Activated CD8-positive, alpha-beta T cell treated with anti-CD3 and anti-CD28 coated beads, Interleukin-2, amount 10 ng/mL, durations not matched to agents 7 days and 5 days (primary cell): ENCODE results near the gene IGFBP7. TPM values are rescaled to one million over a fixed set of nuclear protein-coding genes. Genes with fewer than 3 reads are reported as not detected.
A peak's percentile ranks its signal among the peaks of the same experiment; 100 is the strongest.

Source experiments
- ATAC-seq: fragments of 150-1000 bp; cut with Tn5 transposase; one replicate; pipeline ENCODE4 v1.10.0; 2021; ENCODE audit warnings: moderate library complexity
- CTCF ChIA-PET: fragments of 350-600 bp; sonication (Branson Sonifier 250); formaldehyde crosslinking; loops from one replicate; lab custom pipeline; 2021; ENCODE audit warnings: antibody characterized with exemption; lab: Charles Lee
- POLR2A ChIA-PET: fragments of 350-600 bp; sonication (Branson Sonifier 250); formaldehyde crosslinking; loops from one replicate; lab custom pipeline; 2021; ENCODE audit warnings: antibody characterized with exemption; lab: Charles Lee
- DNase-seq: peaks from one replicate; pipeline ENCODE4 v3.0.0-alpha.2; 2020
- H3K27ac Mint-ChIP-seq: one replicate; pipeline ENCODE4 v1.8.0; 2021; ENCODE audit warnings: mild to moderate bottlenecking, mixed read lengths
- H3K27me3 Mint-ChIP-seq: one replicate; pipeline ENCODE4 v1.8.0; 2021; ENCODE audit warnings: low read depth, mixed read lengths
- H3K36me3 Mint-ChIP-seq: one replicate; pipeline ENCODE4 v1.8.0; 2021; ENCODE audit warnings: low read depth, mixed read lengths
- H3K4me1 Mint-ChIP-seq: one replicate; pipeline ENCODE4 v1.8.0; 2021; ENCODE audit warnings: low read depth, mixed read lengths
- H3K4me3 Mint-ChIP-seq: one replicate; pipeline ENCODE4 v1.8.0; 2021; ENCODE audit warnings: mild to moderate bottlenecking, mixed read lengths
- H3K9me3 Mint-ChIP-seq: one replicate; pipeline ENCODE4 v1.8.0; 2022; ENCODE audit warnings: mixed read lengths; ENCODE audit not compliant: insufficient read depth
- total RNA-seq, 2 experiments: library from RNA; stranded (reverse); gene quantifications; one replicate each; pipeline ENCODE4 v1.2.3, GENCODE V29; 2021

Gene IGFBP7
- total RNA-seq, 2 experiments from 2014 or later: not detected

DNA sequence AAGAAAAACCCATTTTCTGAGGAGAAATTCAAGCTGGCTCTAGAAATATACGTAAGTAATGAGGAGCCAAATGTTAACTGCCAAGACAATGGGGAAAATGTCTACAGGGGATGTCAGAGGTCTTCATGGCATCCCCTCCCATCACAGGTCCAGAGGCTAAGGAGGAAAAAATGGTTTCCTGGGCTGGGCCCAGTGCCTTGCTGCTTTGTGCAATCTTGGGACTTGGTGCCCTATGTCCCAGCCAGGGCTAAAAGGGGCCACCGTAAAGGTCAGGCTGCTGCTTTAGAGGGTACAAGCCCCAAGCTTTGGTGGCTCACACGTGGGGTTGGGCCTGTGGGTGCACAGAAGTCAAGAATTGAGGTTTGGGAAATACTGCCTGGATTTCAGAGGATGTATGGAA, 17.2 kb upstream of the IGFBP7 start:
- POLR2A ChIA-PET: no interaction called here
- CTCF ChIA-PET: no interaction called here
- H3K4me3 Mint-ChIP-seq: no peak overlapping the region

GRCh38 chr4:57125996-57126395, 15.8 kb upstream of the IGFBP7 start:
- ATAC-seq (no peak), DNase-seq (no peak)
- H3K9me3 Mint-ChIP-seq: no peaks in the 10 kb centered on the region
- POLR2A ChIA-PET: no interaction called here
- CTCF ChIA-PET: no interaction called here
- peaks cover 5% of the 10 kb centered on the region for H3K27me3 Mint-ChIP-seq
- no peaks in the 10 kb centered on the region for H3K4me1 Mint-ChIP-seq
- H3K27ac Mint-ChIP-seq: no peak overlapping the region
- H3K4me3 Mint-ChIP-seq: no peak overlapping the region
- no peaks in the 10 kb centered on the region for H3K36me3 Mint-ChIP-seq

More for the DNA sequence above, 17.2 kb upstream of the IGFBP7 start:
- Mint-ChIP-seq H3K9me3 (no peaks in the 10 kb centered on the region), H3K27ac (no peak overlapping the region), H3K36me3 (no peaks in the 10 kb centered on the region), H3K27me3 (peaks cover 11% of the 10 kb centered on the region), H3K4me1 (no peaks in the 10 kb centered on the region)
- no peak for ATAC-seq
- DNase-seq: no peak

GRCh38 chr4:57124145-57124544, 14.0 kb upstream of the IGFBP7 start:
- ChIA-PET POLR2A (no interaction called here), CTCF (no interaction called here)
- Mint-ChIP-seq H3K9me3 (no peaks in the 10 kb centered on the region), H3K27ac (no peak overlapping the region), H3K4me1 (no peaks in the 10 kb centered on the region), H3K36me3 (no peaks in the 10 kb centered on the region), H3K4me3 (no peak overlapping the region), H3K27me3 (peaks cover 9% of the 10 kb centered on the region)
- DNase-seq (no peak), ATAC-seq (no peak)

DNA sequence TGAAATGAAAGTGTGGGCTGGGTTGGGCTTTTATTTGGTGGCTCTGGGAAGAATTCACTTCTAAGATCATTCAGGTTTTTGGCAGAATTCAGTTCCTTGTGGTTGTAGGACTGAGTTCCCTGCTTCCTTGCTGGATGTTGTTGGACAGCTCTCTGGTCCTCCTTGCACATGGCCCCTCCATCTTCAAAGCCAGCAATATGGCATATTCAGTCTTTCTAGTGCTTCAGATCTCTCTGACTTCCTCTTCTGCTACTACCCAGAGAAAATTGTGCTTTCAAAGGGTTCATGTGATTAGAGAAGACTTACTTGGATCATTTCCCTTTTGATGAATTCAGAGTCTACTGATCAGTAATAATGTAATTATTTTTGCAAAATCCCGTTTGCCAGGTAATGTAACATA, 12.8 kb upstream of the IGFBP7 start:
- ChIA-PET CTCF (no interaction called here), POLR2A (no interaction called here)
- peaks cover 9% of the 10 kb centered on the region for H3K27me3 Mint-ChIP-seq
- ATAC-seq (no peak), DNase-seq (no peak)
- no peaks in the 10 kb centered on the region for H3K36me3 Mint-ChIP-seq
- no peak overlapping the region for H3K4me3 Mint-ChIP-seq
- H3K27ac Mint-ChIP-seq: no peak overlapping the region
- H3K9me3 Mint-ChIP-seq: no peaks in the 10 kb centered on the region
- H3K4me1 Mint-ChIP-seq: no peaks in the 10 kb centered on the region

- ChIA-PET CTCF (interaction anchor here (1.2 kb wide), 1 partner anchor 44 kb away, joined by 3 read pairs; no protein-coding TSS in a partner anchor), POLR2A (no interaction called here)
- H3K9me3 Mint-ChIP-seq: no peaks in the 10 kb centered on the region
- peaks cover 24% of the 10 kb centered on the region for H3K27me3 Mint-ChIP-seq
- no peak overlapping the region for H3K27ac Mint-ChIP-seq
- H3K36me3 Mint-ChIP-seq: no peaks in the 10 kb centered on the region
- no peak overlapping the region for H3K4me3 Mint-ChIP-seq
- H3K4me1 Mint-ChIP-seq: no peaks in the 10 kb centered on the region
- ATAC-seq (no peak), DNase-seq (no peak)
Observed at GRCh38 chr4:57119054-57119651, 9.0 kb upstream of the IGFBP7 start.

DNA sequence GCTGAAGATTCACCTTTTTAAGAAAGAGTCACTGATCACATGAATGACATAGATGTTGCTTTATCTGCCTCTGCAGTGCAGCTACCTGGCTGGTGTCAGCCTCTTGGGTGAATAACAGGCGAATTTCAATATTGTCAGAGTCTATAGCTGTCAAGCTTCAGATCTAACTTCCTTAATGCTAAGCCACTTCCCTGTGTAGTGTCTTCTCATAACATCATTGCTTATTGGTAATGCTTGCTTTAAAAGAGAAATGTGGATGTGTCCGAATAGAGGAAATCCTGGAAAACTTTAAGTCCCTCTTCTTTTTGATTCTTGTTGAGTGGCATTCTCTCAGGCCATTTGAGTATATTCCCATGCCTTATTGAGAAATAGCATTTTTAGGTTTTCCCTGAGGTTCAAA, 7.3 kb upstream of the IGFBP7 start:
- DNase-seq: no peak
- no peaks in the 10 kb centered on the region for H3K9me3 Mint-ChIP-seq
- CTCF ChIA-PET: interaction anchor here (1.2 kb wide), 1 partner anchor 46 kb away, joined by 3 read pairs; no protein-coding TSS in a partner anchor
- no peak overlapping the region for H3K4me3 Mint-ChIP-seq
- peaks cover 32% of the 10 kb centered on the region for H3K27me3 Mint-ChIP-seq
- POLR2A ChIA-PET: no interaction called here
- ATAC-seq: no peak
- no peaks in the 10 kb centered on the region for H3K36me3 Mint-ChIP-seq
- no peak overlapping the region for H3K27ac Mint-ChIP-seq
- H3K4me1 Mint-ChIP-seq: no peaks in the 10 kb centered on the region

GRCh38 chr4:57116245-57116644, 6.1 kb upstream of the IGFBP7 start:
- H3K4me3 Mint-ChIP-seq: no peak overlapping the region
- H3K27me3 Mint-ChIP-seq: peaks cover 38% of the 10 kb centered on the region
- ChIA-PET POLR2A (no interaction called here), CTCF (no interaction called here)
- no peak overlapping the region for H3K27ac Mint-ChIP-seq
- ATAC-seq (no peak), DNase-seq (no peak)
- H3K4me1 Mint-ChIP-seq: peaks cover 2% of the 10 kb centered on the region
- H3K36me3 Mint-ChIP-seq: no peaks in the 10 kb centered on the region
- H3K9me3 Mint-ChIP-seq: no peaks in the 10 kb centered on the region

DNA sequence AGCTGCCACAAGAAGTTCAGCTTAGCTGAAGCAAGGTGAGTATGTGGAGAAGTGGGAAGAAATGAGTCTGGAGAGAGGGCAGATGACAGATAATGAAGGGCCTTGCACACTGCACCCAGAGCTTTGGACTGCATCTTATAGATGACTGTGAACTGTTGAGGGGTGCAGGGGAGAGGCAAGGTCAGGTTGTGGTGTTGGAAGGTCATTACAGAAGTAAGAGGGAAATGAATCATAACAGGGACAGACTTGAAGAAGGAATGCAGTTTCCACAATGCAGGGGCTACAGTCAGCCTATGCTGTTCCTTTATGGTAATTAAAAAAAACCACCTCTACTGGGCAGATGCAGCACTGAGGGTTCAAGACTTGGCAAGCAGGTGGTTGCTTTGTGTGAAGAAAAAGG, 4.8 kb upstream of the IGFBP7 start:
- CTCF ChIA-PET: no interaction called here
- POLR2A ChIA-PET: no interaction called here
- H3K4me1 Mint-ChIP-seq: peaks cover 10% of the 10 kb centered on the region
- peaks cover 46% of the 10 kb centered on the region for H3K27me3 Mint-ChIP-seq
- ATAC-seq: no peak
- no peaks in the 10 kb centered on the region for H3K9me3 Mint-ChIP-seq
- no peak overlapping the region for H3K27ac Mint-ChIP-seq
- no peak for DNase-seq
- no peak overlapping the region for H3K4me3 Mint-ChIP-seq
- H3K36me3 Mint-ChIP-seq: no peaks in the 10 kb centered on the region

- ChIA-PET POLR2A (no interaction called here), CTCF (no interaction called here)
- DNase-seq (no peak), ATAC-seq (no peak)
- no peak overlapping the region for H3K27ac Mint-ChIP-seq
- H3K9me3 Mint-ChIP-seq: no peaks in the 10 kb centered on the region
- H3K36me3 Mint-ChIP-seq: no peaks in the 10 kb centered on the region
- H3K27me3 Mint-ChIP-seq: peaks cover 49% of the 10 kb centered on the region
- H3K4me1 Mint-ChIP-seq: peaks cover 12% of the 10 kb centered on the region
- H3K4me3 Mint-ChIP-seq: no peak overlapping the region
Observed at GRCh38 chr4:57113870-57114269, 3.7 kb upstream of the IGFBP7 start.

- DNase-seq: peak; percentile 41
- POLR2A ChIA-PET: interaction anchor here (1.2 kb wide), 1 partner anchor 133 kb away, joined by 3 read pairs; the partner anchor contains the start of gene POLR2B
- Mint-ChIP-seq H3K27ac (peak overlapping the region; percentile 51), H3K4me3 (peak overlapping the region; percentile 77), H3K9me3 (no peaks in the 10 kb centered on the region), H3K36me3 (no peaks in the 10 kb centered on the region), H3K4me1 (peaks cover 12% of the 10 kb centered on the region), H3K27me3 (peaks cover 61% of the 10 kb centered on the region)
- peak; percentile 42 for ATAC-seq
- CTCF ChIA-PET: interaction anchor here (1.2 kb wide), 1 partner anchor 53 kb away, joined by 7 read pairs; no protein-coding TSS in a partner anchor
Observed at GRCh38 chr4:57110640-57111511, 691 bp upstream of the IGFBP7 start.

GRCh38 chr4:57109411-57109846, 756 bp downstream of the IGFBP7 start:
- Mint-ChIP-seq H3K4me3 (peak overlapping the region; percentile 41), H3K36me3 (no peaks in the 10 kb centered on the region), H3K9me3 (no peaks in the 10 kb centered on the region), H3K27me3 (peaks cover 63% of the 10 kb centered on the region), H3K27ac (no peak overlapping the region), H3K4me1 (peaks cover 12% of the 10 kb centered on the region)
- DNase-seq (no peak), ATAC-seq (no peak)
- ChIA-PET CTCF (interaction anchor here (2.2 kb wide), 1 partner anchor 54 kb away, joined by 6 read pairs; no protein-coding TSS in a partner anchor), POLR2A (no interaction called here)

DNA sequence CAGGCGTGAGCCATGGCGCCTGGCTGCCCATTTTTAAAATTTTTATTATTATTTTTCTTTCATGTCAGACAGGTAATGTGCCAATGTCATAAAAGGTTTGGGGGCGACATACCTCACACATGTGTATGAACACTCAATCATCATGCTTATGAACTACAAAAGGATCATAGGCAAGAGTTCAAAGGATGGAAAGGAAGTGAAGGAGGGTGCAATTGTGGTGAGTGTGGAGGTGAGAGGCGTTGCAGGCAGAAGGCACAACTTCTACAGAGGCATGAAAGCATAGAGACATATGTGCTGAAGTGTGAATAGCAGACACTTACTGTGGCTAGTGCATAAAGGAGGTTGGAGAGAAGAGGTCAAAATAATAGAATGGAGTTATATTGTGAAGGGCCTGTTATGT, 4.0 kb downstream of the IGFBP7 start:
- H3K27ac Mint-ChIP-seq: no peak overlapping the region
- H3K9me3 Mint-ChIP-seq: no peaks in the 10 kb centered on the region
- H3K36me3 Mint-ChIP-seq: no peaks in the 10 kb centered on the region
- H3K27me3 Mint-ChIP-seq: peaks cover 49% of the 10 kb centered on the region
- DNase-seq (no peak), ATAC-seq (no peak)
- H3K4me1 Mint-ChIP-seq: peaks cover 10% of the 10 kb centered on the region
- ChIA-PET CTCF (no interaction called here), POLR2A (no interaction called here)
- H3K4me3 Mint-ChIP-seq: no peak overlapping the region
